Measurements from ENCODE around the gene CCDC187.

CCDC187 gene

DNA sequence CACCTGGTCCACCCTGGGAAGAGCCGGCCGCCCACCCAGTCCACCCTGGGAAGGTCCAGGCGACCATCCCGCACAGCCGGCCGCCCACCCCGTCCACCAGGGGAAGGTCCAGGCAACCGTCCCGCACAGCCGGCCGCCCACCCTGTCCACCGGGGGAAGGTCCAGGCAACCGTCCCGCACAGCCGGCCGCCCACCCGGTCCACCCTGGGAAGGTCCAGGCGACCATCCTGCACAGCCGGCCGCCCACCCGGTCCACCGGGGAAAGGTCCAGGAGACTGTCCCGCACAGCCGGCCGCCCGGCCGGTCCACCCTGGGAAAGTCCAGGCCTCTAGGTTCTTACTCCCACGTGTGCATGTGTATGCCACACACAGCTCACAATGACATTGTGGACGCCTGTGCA, 51.6 kb downstream of the CCDC187 start:
- H3K27me3 Mint-ChIP-seq = no peaks in the 10 kb centered on the region
- H3K36me3 Mint-ChIP-seq (ENCODE audit: low read depth) = no peaks in the 10 kb centered on the region
- no peak overlapping the region for H3K4me3 Mint-ChIP-seq
- H3K27ac Mint-ChIP-seq = no peak overlapping the region
- H3K4me1 Mint-ChIP-seq (ENCODE audit: low read depth) = no peaks in the 10 kb centered on the region
- H3K9me3 Mint-ChIP-seq = no peaks in the 10 kb centered on the region
- DNase-seq = no peak

DNA sequence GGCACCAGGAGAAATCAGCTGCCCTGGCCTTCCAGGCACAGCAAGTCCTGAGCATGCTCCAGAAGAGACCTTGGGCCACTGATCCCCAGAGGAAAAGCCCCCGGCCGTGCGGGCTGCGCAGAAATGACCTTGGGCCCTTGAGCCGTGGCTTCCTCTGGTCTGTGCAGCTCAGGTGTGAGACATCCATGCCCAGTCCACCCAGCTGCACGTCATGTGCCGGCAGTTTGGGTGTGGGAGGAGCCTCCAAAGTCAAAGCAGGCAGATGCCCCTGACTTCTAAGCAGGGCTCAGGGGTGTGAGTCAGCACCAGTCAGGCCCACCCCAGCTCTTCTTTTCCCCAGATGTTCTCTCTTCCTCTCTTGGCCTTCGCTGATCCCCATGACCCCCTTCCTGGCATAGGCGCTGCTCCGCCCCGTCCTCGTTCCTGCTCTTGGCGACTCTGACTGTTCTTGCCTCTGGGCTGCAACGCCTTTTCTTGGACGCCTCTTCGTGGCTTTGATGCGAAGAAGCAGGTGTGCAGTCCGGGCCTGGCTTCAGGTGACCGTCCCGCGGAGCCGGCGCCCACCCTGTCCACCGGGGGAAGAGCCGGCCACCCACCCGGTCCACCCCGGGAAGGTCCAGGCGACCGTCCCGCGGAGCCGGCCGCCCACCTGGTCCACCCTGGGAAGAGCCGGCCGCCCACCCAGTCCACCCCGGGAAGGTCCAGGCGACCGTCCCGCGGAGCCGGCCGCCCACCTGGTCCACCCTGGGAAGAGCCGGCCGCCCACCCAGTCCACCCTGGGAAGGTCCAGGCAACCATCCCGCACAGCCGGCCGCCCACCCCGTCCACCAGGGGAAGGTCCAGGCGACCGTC, 52.4 kb downstream of the CCDC187 start:
- no peaks in the 10 kb centered on the region for H3K27me3 Mint-ChIP-seq
- no peak for DNase-seq
- no peaks in the 10 kb centered on the region for H3K9me3 Mint-ChIP-seq
- no peaks in the 10 kb centered on the region for H3K4me1 Mint-ChIP-seq (ENCODE audit: low read depth)
- H3K27ac Mint-ChIP-seq = no peak overlapping the region
- no peaks in the 10 kb centered on the region for H3K36me3 Mint-ChIP-seq (ENCODE audit: low read depth)
- no peak overlapping the region for H3K4me3 Mint-ChIP-seq

GRCh38 chr9:136250676-136251075, 53.2 kb downstream of the CCDC187 start:
- Mint-ChIP-seq H3K27me3 (no peaks in the 10 kb centered on the region), H3K9me3 (no peaks in the 10 kb centered on the region), H3K27ac (no peak overlapping the region), H3K4me3 (no peak overlapping the region), H3K36me3 (ENCODE audit: low read depth) (no peaks in the 10 kb centered on the region), H3K4me1 (ENCODE audit: low read depth) (peaks cover 5% of the 10 kb centered on the region)
- DNase-seq = no peak

- no peak for DNase-seq
- Mint-ChIP-seq H3K9me3 (no peaks in the 10 kb centered on the region), H3K27me3 (no peaks in the 10 kb centered on the region), H3K4me3 (no peak overlapping the region), H3K4me1 (ENCODE audit: low read depth) (peaks cover 6% of the 10 kb centered on the region), H3K27ac (no peak overlapping the region), H3K36me3 (ENCODE audit: low read depth) (peaks cover 2% of the 10 kb centered on the region)
Observed at GRCh38 chr9:136249877-136250559, 53.9 kb downstream of the CCDC187 start.

DNA sequence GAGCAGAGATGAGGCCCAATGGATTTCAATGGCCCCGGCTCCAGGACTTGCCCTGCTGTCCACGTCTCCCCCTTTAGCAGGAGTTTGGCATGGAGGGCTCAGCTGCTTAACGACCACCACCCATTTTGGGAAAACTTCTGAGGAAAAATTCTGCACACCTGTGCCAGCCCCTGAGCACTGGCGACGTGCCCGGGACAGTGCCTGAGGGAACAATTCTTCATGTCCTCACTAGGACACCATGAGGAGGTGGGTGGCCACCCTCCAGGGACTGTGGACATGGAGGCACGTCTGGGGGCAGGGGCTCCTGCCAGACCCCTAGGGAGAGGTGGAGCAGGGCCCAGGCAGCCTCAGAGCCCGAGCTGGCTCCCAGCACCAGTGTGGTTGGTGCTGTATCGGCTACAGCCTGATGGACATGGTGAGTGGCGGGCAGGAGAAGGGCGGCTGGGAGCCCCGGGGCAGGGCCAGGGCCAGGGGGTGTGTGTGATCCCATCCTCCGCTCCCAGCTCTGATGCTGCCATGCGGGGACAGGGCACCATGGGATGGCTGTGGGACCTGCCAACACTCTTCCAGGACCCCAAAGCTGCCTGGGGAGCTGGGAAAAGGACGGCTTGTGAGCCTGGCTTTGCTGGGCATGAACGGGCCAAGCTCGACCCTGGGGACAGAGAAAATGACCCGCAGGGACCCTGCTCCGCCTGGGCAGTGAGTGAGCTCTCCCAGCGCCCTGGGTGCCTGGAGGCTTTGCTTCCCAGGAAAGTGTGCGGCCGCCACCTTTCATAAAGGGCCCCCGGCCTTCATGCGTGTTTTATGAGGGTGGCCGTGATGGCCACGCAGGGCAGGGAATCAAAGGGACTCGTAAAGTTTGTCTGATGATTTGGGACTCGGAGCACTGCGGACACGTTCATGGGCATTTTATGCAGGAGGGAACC, 54.7 kb downstream of the CCDC187 start:
- DNase-seq = no peak
- no peaks in the 10 kb centered on the region for H3K9me3 Mint-ChIP-seq
- no peaks in the 10 kb centered on the region for H3K27me3 Mint-ChIP-seq
- no peak overlapping the region for H3K4me3 Mint-ChIP-seq
- H3K27ac Mint-ChIP-seq = no peak overlapping the region
- peaks cover 14% of the 10 kb centered on the region for H3K4me1 Mint-ChIP-seq (ENCODE audit: low read depth)
- H3K36me3 Mint-ChIP-seq (ENCODE audit: low read depth) = peaks cover 9% of the 10 kb centered on the region

DNA sequence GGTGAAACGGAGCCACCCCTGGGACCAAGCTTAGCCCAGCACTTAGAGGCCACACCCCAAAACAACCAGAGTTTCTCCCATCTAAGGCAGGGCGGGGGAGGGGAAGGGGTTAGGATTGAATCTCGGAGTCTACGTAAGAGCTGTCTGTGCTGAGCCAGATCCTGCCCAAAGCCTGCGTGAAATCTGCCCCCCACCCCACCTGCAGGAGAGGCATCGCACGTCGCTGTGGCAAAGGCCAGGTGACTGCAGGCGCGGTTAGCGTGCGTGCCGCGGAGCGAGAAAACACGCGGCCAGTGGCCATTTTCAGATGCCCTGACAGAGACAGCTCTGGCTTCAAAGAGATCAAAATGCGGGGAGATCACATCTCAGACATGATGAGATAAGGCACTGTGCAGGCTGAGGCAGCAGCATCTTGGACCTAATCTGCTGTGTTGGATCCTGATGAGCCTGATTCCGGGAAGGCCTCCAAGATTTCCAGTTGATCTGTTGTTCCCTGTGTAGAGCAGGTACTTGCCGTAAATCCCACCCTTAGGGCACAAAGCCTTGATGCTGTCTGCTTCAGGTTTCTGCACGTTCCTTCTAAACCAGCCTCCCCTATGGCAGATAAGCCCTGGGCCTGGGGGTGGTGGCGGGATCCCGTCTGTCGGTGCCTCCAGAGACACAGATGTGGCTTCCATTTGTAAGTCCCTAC, 55.8 kb downstream of the CCDC187 start:
- H3K27ac Mint-ChIP-seq = no peak overlapping the region
- peaks cover 20% of the 10 kb centered on the region for H3K36me3 Mint-ChIP-seq (ENCODE audit: low read depth)
- H3K27me3 Mint-ChIP-seq = no peaks in the 10 kb centered on the region
- H3K9me3 Mint-ChIP-seq = no peaks in the 10 kb centered on the region
- no peak for DNase-seq
- peaks cover 25% of the 10 kb centered on the region for H3K4me1 Mint-ChIP-seq (ENCODE audit: low read depth)
- H3K4me3 Mint-ChIP-seq = no peak overlapping the region

GRCh38 chr9:136247551-136247916, 56.4 kb downstream of the CCDC187 start:
- Mint-ChIP-seq H3K36me3 (ENCODE audit: low read depth) (peaks cover 24% of the 10 kb centered on the region), H3K9me3 (no peaks in the 10 kb centered on the region), H3K27ac (no peak overlapping the region), H3K27me3 (no peaks in the 10 kb centered on the region), H3K4me3 (no peak overlapping the region), H3K4me1 (ENCODE audit: low read depth) (peaks cover 31% of the 10 kb centered on the region)
- DNase-seq = no peak

DNA sequence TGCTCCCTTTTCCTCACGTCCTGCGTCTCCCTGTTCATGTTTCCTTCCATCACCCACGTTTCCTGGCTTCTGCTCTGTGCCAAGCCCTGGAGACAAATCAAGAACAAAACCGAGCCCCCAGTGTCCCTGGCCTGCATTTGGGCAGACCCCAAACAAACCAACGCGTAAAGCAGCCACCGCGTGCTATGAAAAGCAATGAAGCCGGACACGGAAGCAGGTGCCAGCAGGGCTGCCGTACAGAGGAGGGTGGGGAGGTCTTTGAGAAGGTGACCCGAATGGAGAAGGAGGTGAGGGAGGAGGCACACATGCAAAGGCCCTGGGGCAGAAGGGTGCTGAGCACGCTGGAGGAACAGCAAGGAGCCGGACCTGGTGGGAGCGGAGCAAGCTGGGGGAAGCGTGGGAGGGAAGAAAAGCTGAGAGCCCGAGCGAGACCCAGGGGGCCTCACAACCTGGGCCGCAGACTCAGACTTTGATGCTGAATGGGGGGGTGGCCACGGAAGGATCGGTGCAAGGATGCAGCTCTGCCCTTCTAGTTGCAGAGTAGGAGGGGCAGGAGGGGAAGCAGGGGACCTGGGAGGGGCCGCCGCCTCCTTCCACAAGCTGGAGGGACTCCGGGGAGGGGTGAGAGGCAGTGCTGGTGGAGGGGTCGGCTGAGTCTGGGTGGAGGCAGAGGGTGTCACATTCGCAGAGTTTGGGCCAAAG, 56.9 kb downstream of the CCDC187 start:
- Mint-ChIP-seq H3K36me3 (ENCODE audit: low read depth) (peaks cover 28% of the 10 kb centered on the region), H3K27ac (peak overlapping the region; percentile 41), H3K4me1 (ENCODE audit: low read depth) (peaks cover 36% of the 10 kb centered on the region), H3K27me3 (no peaks in the 10 kb centered on the region), H3K4me3 (no peak overlapping the region), H3K9me3 (no peaks in the 10 kb centered on the region)
- no peak for DNase-seq

DNA sequence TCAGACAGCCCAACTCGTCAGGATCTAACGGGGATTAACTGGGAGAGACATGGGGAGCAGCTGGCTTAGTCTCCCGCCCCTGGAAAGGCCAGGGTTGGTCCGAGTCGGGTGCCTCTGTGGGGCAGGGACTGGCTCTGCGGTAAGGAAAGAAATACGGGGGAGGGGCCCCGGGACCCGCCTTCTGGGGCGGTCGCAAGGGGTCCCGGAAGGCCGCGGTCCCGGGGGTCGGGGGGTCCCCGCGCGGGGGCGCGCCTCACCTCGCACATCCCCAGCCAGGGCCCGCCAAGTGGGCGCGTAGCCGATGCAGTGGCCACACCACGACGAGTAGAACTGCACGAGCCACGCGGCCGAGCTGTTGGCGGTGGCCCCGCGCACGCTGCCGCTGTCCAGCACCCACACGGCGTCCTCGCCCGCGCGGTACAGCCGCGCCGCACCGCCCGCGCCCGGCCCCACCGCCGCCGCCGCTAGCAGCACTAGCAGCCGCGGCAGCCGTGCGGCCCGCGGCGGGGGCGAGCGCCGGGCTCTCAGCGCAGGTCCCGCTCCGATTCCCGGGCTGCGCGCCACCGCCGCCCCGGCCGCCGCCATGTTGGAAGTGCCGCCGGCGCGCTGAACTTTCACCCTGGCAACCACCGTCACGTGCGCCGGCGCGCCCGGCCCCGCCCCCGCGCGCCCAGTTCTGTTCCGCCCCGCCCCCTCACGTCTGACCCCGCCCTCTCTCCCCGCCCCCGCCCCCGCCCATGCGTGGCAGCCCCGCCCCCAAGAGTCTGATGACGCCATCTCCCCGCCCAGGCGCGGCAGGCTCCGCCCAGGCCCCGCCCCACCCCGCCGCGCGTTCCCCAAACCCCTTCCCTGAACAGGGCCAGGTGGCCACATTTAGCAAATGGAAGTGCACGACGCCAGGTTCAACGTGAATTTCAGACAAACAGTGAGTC, 58.4 kb downstream of the CCDC187 start, which contains the start of gene QSOX2:
Gene QSOX2, minus strand, starts transcription at position 594 of the 932 bp plus-strand sequence. Its CDS starts 9 bp downstream, at position 585.
- Mint-ChIP-seq H3K4me3 (peak within 1 kb of the TSS; percentile 89), H3K4me1 (ENCODE audit: low read depth) (peaks cover 46% of the 10 kb centered on the region), H3K36me3 (ENCODE audit: low read depth) (peaks cover 41% of the 10 kb centered on the region), H3K27ac (peak within 1 kb of the TSS; percentile 95), H3K27me3 (no peaks in the 10 kb centered on the region), H3K9me3 (no peaks in the 10 kb centered on the region)
- peak; percentile 89 for DNase-seq

GRCh38 chr9:136244969-136245218, 59.0 kb downstream of the CCDC187 start:
- Mint-ChIP-seq H3K9me3 (no peaks in the 10 kb centered on the region), H3K36me3 (ENCODE audit: low read depth) (peaks cover 44% of the 10 kb centered on the region), H3K4me3 (peak overlapping the region; percentile 89), H3K4me1 (ENCODE audit: low read depth) (peaks cover 46% of the 10 kb centered on the region), H3K27ac (peak overlapping the region; percentile 95), H3K27me3 (no peaks in the 10 kb centered on the region)
- no peak for DNase-seq

GRCh38 chr9:136244122-136244968, 59.5 kb downstream of the CCDC187 start:
- Mint-ChIP-seq H3K36me3 (ENCODE audit: low read depth) (peaks cover 48% of the 10 kb centered on the region), H3K9me3 (no peaks in the 10 kb centered on the region)
- peak; percentile 61 for DNase-seq

DNA sequence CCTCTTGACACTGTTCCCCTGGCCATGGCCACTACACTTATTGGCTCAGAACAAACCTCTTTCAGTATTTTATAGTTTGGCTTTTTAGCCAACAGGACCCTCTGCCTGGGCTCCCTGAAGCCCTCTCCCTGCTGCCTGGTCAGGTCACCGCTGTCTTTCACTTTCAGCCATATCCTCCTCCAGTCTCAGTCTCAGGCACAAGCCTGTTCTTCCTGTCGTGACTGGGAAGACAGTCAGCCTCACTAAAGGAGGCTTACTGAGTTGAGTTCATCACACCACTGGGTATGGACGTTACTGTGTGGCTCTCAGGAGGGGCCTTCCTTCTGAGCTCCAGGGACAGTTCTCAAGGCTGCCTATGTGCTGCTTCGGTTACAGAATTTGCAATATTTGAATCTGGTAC, 60.3 kb downstream of the CCDC187 start:
- Mint-ChIP-seq H3K27me3 (no peaks in the 10 kb centered on the region), H3K4me3 (peak overlapping the region; percentile 89), H3K36me3 (ENCODE audit: low read depth) (peaks cover 54% of the 10 kb centered on the region), H3K9me3 (no peaks in the 10 kb centered on the region), H3K4me1 (ENCODE audit: low read depth) (peaks cover 55% of the 10 kb centered on the region), H3K27ac (peak overlapping the region; percentile 95)
- DNase-seq = no peak

More at GRCh38 chr9:136244122-136244968, 59.5 kb downstream of the CCDC187 start:
- no peaks in the 10 kb centered on the region for H3K27me3 Mint-ChIP-seq
- H3K4me1 Mint-ChIP-seq (ENCODE audit: low read depth) = peaks cover 50% of the 10 kb centered on the region
- peak overlapping the region; percentile 95 for H3K27ac Mint-ChIP-seq
- H3K4me3 Mint-ChIP-seq = peak overlapping the region; percentile 89

Data from activated T-cell treated with anti-CD3 and anti-CD28 coated beads, Interleukin-2, amount 50 U/mL, for 24 hours (primary cell).